Renal cortex interstitium (tissue), 11 donors: ENCODE data around the gene GXYLT1. TPM values are rescaled to one million over a fixed set of nuclear protein-coding genes. Genes with fewer than 3 reads are reported as not detected.
"Not testable (repeated sequence)": the region's sequence is repeated elsewhere in the genome, so short reads cannot be mapped to it uniquely, and the experiment has no call there.

Experiments
- DNase-seq, 11 donors: peaks; one replicate each; pipeline ENCODE4 v3.0.0-alpha.2; 2013; ENCODE audit warnings: low read depth in 9 of 11, low spot score in 4 of 11; ENCODE audit errors: extremely low read depth in 1 of 11
- polyA plus RNA-seq, 3 donors: library from polyadenylated mRNA; unstranded; fragments of 120-200 nt; gene quantifications; one replicate each; pipeline ENCODE4 v1.2.1, GENCODE V29; 2013; ENCODE audit not compliant: insufficient read length in 3 of 3

GXYLT1 gene
- polyA plus RNA-seq, 3 donors: 31.4 to 35.6 (median 31.8) TPM

DNA sequence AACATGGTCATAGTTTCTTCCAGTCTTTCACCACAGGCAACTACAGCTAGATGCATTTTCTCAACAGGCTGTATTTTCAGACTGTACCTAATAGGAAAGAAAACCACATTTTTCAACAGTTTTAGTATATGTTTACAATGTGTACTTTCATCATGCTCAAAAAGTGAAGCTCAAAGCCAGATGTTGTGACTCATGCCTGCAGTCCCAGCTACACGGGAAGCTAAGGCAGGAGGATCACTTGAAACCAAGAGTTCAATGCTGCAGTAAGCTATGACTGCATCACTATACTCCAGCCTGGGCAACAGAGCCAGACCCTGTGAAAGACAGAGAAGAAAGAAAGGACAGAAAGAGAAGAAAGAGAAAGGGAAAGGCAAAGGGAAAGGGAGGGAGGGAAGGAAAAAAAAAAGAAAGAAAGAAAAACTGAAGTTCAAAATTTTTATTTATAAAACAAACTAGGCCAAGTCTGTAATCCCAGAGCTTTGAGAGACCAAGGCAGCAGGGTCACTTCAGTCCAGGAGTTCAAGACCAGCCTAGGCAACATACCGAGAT lies 25.5 kb downstream of the GXYLT1 start:
- no peak for DNase-seq

DNA sequence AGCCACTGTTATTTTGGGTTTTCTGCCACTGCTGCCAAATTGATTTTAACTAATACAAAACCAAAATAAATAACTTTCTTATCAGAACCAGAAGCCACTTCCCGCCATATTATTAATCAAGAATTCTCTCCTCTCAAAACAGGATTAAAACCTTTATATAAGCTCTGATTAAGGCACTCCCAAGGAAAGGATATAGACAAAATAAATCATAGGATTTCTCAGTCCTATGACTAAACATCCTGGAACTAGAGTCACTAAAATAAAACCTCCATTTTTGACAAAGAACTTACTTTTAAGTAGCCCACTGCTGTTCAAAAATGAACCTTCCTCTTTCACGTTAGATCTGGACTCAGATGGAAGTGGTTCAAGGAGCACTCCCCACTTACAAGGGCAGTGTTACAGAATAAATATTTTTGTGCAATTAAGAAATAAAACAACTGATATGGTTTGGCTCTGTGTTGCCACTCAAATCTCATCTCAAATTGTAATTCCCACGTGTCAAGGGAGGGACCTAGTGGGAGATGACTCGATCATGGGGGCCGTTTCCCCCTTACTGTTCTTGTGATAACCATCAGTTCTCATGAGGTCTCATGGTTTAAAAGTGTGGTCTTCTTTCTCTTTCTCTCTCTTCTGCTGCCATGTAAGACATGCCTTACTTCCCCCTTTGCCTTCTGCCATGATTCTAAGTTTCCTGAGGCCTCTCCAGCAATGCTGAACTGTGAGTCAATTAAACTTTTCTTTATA lies 26.4 kb downstream of the GXYLT1 start:
- DNase-seq: no peak

DNA sequence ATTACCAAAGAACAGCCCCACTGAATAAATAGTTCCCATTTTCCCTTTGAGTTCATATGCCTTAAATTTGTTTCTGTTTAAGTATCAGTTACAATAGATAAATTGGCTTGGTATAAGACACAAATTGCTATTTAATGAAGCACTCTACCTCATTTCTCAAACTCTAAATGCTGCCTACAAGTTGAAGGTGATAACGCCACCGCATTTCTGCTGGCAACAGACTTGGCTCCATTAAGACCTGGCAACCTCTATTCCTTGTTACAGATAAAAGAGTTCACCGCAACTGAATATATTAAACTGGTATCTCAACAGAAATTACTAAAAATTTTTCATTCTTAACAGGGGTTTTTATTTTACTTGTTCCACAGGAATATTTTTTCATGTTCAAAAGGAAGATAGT lies 35.6 kb downstream of the GXYLT1 start:
- no peak for DNase-seq

DNA sequence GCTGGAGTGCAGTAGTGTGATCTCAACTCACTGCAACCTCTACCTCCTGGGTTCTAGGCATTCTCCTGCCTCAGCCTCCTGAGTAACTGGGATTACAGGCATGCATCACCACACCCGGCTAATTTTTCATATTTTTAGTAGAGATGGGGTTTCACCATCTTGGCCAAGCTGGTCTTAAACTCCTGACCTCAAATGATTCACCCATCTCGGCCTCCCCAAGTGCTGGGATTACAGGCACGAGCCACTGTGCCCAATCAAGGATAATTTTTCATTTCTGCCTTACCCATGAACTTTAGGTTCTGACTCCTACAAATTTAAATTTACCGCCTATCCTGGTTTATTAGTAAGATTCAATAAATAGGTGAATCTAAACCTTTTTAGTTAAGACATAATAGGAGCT lies 37.9 kb downstream of the GXYLT1 start:
- DNase-seq: not testable (repeated sequence)

DNA sequence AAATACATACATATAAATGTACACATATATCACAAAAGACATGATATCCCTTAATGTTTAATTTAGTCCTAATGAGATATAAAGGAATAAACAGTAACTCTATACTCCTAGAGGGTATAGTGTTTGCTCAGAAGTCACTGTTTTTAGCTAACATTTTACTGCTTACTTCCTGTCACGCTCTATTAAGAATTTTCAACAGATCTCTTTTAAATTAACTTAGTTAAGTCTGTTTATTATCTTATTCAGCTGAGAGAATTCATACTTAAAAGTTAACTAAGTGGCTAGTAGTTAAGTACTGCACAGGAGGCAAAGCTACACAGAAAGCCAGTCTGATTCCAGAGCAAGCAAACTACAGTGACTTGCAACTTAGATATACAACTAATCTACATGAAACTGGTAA lies 39.9 kb downstream of the GXYLT1 start:
- no peak for DNase-seq

DNA sequence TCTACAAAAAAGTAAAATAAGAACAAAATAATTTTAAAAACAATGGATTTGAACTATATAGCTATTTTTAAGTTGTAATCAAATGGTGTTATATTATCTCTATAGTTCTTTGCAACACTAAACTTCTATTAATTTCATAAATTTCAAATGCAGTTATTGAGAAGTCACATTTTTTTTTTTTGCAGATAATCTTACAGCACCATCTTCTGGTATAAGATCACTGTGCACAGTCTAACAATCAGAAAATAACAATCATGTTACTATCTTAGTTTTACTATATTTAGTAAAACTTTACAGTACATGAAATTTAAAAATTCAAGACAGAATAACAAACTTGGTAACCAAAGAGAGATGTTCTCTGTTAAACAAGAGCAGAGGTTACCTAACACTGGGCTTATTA lies 40.6 kb downstream of the GXYLT1 start:
- DNase-seq: no peak

DNA sequence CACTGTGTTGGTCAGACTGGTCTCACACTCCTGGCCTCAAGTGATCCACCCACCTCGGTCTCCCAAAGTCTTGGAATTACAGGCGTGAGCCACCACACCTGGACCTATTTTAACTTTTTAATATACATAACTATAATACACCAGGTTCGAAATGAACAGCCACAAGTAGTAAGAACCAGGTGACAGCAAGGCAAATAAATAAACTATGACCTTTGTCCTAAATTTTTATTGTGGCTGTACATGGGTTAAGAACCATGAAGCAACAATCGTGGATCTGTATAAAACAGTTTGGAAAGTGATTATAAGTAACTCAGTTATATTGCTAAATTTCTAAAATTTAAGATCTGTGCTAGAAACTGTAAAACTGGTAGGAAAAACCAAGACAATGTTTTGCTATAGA lies 41.5 kb downstream of the GXYLT1 start:
- no peak for DNase-seq

DNA sequence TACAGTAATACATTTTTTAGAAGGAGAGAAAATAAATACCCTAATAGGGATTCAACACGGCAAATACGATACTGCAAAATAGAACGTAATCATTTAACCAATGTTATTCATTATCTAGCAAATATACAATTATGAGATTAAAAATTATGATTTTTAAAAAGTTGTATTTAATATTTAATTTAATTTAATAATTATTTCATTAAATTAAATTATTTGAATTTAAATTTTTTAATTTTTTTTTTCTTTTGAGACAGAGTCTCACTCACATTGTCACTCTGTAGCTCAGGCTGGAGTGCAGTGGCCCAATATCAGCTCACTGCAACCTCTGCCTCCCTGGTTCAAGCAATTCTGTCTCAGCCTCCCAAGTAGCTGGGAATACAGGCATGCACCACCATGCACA lies 42.0 kb downstream of the GXYLT1 start:
- no peak for DNase-seq

DNA sequence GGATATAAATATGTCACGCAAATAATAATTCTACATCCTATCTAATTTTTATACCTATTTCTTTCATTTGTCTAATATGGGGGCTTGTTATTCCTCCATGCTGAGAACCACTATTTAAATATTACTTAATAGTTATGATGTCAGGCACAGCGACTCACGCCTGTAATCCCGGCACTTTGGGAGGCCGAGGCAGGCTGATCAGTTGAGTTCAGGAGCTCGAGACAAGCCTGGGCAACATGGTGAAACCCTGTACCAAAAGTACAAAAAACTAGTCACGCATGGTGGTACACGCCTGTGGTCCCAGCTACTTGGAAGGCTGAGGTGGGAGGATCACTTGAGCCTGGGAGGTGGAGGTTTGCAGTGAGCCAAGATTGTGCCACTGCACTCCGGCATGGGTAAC lies 45.2 kb downstream of the GXYLT1 start:
- no peak for DNase-seq

DNA sequence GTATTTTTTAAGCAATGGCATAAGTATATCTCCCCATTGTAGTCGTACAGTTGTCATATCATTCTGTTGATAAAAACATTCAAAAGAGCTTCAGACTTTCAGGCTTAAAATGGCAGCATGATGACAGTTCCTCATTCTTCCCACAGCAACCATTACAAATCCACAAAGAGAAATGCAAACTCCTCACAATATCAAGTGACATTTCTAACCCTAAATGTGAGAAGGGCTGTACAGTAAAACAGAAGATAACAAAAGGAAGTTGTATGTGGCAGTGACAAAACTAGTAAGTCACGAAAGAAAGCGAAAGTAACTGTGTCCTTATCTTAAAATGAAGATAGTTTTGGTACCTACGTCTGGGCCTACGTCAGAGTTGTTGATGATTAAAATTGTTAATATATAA lies 46.7 kb downstream of the GXYLT1 start:
- no peak for DNase-seq

DNA sequence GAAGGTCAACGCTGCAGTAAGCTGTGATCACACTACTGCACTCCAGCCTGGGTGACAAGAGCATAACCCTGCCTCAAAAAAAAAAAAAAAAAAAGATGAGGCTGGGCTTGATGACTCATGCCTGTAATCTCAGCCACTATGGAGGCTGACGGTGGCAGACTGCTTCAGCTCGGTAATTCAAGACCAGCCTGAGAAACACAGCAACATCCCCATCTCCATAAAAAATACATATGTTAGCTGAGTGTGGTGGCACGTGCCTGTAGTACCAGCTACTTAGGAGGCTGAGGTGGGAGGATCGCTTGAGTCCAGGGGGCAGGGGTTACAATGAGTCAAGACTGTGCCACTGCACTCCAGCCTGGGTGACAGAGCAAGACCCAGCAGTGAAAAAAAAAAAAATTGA lies 50.4 kb downstream of the GXYLT1 start:
- no peak for DNase-seq

DNA sequence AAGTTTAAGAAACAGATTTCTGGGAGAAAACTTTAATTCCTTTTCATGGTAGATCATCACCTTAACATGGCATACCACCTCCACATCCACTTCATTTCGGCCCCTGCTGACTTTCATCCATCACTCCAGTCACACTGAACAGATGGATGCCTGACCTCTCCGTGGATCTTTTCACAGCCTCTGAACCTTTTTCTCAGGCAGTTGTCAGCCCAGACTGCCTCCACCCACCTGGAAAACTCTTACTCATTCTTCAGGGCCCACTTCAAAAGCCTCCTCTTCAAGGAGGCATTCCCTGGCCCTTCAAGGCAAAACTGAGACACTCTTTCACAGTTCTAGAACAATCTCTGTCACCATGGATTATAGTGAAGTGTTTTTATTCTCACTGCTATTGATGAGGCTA lies 52.9 kb downstream of the GXYLT1 start:
- no peak for DNase-seq

DNA sequence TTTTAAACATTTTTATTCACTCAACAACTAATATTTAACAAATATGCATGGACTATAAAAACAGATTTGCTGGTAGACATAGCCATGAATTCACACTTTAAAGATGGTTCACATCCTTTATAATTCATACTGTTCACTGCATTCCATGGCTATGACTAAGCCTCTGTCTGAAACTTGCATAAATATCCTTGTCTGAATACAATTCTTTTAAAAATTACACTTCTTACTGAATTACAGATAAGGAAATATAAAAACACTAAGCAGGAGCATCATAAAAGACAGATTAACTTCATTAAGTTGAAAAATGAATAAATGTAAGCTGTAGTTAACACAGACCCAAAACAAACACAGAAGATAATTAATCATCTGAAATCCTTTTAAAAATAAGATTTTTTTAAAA lies 53.8 kb downstream of the GXYLT1 start:
- peak in 4 of 11 donors; percentile 10 to 37 (median 20) for DNase-seq

DNA sequence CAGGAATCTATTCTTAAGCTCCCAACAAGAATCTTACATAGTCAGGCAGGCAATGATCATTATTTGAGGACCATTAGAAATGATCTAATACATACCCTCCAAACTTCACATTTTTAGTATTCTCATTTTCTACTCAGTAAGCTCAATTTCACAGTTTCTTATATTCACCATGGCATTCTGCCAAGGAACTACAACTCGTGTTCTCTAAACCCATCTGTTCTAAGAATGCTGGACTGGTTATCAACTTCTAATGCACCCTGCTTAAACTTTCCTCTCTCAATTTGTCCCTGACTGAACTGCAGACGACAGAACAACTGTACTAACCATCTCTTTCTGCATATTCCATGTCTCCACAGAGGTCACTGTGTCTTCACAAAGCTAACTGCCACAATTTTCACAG lies 58.6 kb downstream of the GXYLT1 start:
- DNase-seq: peak in 1 of 11 donors; percentile 14

DNA sequence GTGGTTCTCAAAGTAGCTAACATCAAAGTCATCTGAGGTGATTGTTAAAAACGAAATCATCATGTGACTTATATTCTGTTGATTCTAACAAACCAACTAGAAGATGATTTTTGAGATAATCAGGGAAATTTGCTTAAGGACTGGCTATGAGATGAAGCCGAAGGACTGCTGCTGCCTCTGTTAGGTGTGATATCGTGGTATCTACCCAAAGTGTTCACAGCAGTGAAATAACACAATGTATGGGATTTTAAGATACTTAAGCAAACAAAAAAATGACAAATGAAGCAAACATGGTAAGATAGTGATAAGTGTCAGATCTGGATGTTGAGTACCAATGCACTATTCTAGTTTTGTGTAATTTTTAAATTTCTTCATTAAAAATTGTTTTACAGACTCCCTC lies 59.1 kb downstream of the GXYLT1 start:
- DNase-seq: no peak

DNA sequence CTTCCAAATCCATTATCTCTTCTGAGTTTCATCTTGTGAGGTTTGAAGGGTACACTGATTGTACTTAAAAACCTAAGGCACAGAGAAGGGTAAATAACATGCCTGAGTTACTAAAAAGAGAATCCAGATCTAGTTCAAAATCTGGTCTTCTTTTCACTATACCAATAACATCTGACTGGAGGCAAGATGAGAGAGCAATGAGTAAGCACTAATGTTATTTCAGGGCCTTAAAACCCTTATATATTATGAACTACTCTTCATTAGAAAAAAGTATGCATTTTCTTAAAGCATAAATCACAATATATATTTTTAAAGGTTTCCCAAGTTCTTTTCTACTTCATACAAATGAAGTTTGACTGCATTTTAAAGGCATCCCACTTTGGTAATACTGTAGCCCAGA lies 60.2 kb downstream of the GXYLT1 start:
- no peak for DNase-seq

DNA sequence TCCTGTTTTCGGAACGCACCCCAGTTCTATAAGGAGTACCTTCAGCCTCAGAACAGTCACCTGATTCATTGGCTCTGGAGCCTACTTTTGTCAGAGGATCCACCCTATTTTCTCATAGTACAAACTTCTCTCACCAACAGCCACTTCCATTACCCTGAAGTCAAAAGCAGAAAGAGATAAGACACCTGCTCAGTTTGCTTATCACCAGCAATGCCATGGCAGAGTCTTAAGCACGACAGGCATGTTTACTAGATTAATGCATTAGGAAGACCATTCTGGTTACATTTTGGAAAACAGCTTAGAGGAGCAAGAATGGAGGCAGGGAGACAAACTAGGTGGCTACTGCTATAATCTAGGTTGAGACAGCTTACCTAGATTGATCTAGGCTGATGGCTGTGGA lies 67.7 kb downstream of the GXYLT1 start:
- DNase-seq: no peak

DNA sequence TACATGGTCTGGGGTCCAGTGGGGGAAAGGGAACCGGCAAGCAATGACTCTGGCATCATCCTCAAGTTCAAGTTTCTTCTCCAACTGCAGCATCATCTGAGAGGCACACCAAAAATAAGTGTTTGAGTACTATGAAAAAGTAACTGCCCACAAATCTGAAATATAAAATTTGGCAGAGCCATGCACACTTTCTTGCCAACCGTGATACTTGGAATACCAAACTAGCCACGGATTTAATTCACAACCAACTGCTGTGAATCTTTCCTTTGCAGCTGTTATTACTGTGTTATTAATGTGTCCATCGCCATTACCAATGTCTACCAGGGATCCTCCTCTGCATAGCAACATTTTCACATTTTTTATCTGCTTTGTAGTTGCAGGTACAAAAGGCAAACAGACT lies 74.6 kb downstream of the GXYLT1 start:
- no peak for DNase-seq

DNA sequence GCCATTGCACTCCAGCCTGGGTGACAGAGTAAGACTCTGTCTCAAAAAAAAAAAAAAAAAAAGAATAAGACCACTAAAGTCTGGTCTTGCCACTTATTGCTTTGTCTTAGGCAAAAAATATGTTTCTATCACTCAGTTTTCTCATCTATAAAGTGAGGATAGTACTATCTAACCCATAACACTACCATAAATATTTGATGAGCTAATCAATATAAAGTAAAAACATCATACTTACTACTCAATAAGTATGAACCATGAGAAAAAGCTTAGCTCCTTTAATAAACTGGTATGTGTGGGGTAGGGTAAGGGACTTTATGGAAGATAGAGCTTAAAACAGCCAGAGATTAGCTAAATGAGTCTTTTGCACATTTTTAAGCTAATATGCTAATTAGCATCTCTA lies 85.5 kb downstream of the GXYLT1 start:
- DNase-seq: no peak

DNA sequence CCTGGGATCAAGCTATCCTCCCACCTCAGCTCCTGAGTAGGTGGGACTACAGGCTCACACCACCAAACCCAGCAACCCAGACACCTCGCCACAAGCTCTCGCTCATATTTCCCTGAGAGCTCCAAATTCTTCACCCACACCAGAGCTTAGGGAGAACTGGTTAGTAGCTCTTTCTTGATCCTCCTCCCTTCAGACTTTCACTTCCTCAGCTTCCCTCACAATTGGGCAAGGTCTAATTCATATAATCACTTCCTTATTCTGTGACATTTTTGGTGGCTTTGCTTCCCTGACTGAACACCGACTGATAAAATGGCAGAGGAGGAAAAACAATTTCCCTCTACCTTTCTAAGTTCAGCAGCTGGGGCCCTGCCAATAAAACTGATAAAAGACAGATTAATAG lies 88.5 kb downstream of the GXYLT1 start:
- DNase-seq: no peak

DNA sequence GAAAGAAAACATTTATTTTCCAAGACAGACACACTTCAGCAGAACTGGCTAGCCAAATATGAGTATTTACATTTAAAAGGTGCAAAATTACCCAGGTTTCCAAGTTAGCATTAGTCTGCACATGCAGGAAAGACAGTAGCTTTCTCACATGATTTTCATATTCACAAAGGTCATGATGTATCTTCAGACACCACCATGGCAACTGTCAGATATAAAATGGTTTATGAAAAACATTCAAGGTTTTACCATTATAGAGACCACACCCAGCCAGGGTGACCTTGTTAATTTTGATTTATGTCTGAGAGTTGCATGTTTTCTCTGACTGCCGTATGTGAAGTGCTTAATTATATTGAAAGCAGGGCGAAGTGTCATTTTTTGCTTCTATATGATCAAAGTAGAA lies 91.2 kb downstream of the GXYLT1 start:
- DNase-seq: no peak
